H9 (cell line): ENCODE data around the gene IDNK. TPM values are rescaled to one million over a fixed set of nuclear protein-coding genes. Genes with fewer than 3 reads are reported as not detected.

Experiments
- DNase-seq: peaks from one replicate; pipeline ENCODE4 v3.0.0-alpha.2; 2017
- H2AFZ ChIP-seq: one replicate; pipeline ENCODE4 v1.6.1; 2013; ENCODE audit warnings: mild to moderate bottlenecking, low read length, control low read depth, moderate library complexity
- H2AK5ac ChIP-seq: 2 replicates; pipeline ENCODE4 v1.6.1; 2013; ENCODE audit warnings: low read length, control low read depth, mixed read lengths; ENCODE audit not compliant: insufficient read length
- H2BK120ac ChIP-seq: one replicate; pipeline ENCODE4 v1.6.1; 2013; ENCODE audit warnings: low read depth, mild to moderate bottlenecking, low read length, control low read depth, inconsistent platforms; ENCODE audit not compliant: poor library complexity, severe bottlenecking
- H2BK12ac ChIP-seq: 2 replicates; pipeline ENCODE4 v1.6.1; 2013; ENCODE audit warnings: low read length, control low read depth, mixed read lengths, low read depth; ENCODE audit not compliant: insufficient read length
- H2BK15ac ChIP-seq: 2 replicates; pipeline ENCODE4 v1.6.1; 2013; ENCODE audit warnings: low read depth, low read length, control low read depth
- H2BK20ac ChIP-seq: one replicate; pipeline ENCODE4 v1.6.1; 2013; ENCODE audit warnings: low read depth, mild to moderate bottlenecking, low read length, control low read depth, inconsistent platforms; ENCODE audit not compliant: poor library complexity, severe bottlenecking
- H2BK5ac ChIP-seq: 2 replicates; pipeline ENCODE4 v1.6.1; 2013; ENCODE audit warnings: low read length, control low read depth, mixed read lengths; ENCODE audit not compliant: insufficient read length
- H3K14ac ChIP-seq: 2 replicates; pipeline ENCODE4 v1.6.1; 2013; ENCODE audit warnings: low read length, control low read depth; ENCODE audit not compliant: insufficient read depth
- H3K18ac ChIP-seq: 2 replicates; pipeline ENCODE4 v1.6.1; 2013; ENCODE audit warnings: low read depth, mild to moderate bottlenecking, mixed read lengths, low read length, control low read depth; ENCODE audit not compliant: insufficient read length
- H3K23ac ChIP-seq: 2 replicates; pipeline ENCODE4 v1.6.1; 2013; ENCODE audit warnings: low read length, control low read depth, mixed read lengths, low read depth; ENCODE audit not compliant: insufficient read length
- H3K23me2 ChIP-seq: 2 replicates; pipeline ENCODE4 v1.6.1; 2013; ENCODE audit warnings: low read depth, mild to moderate bottlenecking, mixed read lengths, low read length, control low read depth; ENCODE audit not compliant: insufficient read length, poor library complexity, severe bottlenecking
- H3K27ac ChIP-seq: 2 replicates; pipeline ENCODE4 v1.5.1; 2013; ENCODE audit warnings: low read length, control low read depth, mixed read lengths, low read depth; ENCODE audit not compliant: insufficient read length
- H3K27me3 ChIP-seq: 2 replicates; pipeline ENCODE4 v1.6.1; 2013; ENCODE audit warnings: low read length, control low read depth, inconsistent platforms; ENCODE audit not compliant: insufficient read depth
- H3K4ac ChIP-seq: 2 replicates; pipeline ENCODE4 v1.6.1; 2013; ENCODE audit warnings: low read depth, mild to moderate bottlenecking, control low read depth, inconsistent platforms, low read length, moderate library complexity
- H3K4me1 ChIP-seq: 2 replicates; pipeline ENCODE4 v1.6.1; 2013; ENCODE audit warnings: low read length, control low read depth, inconsistent platforms; ENCODE audit not compliant: insufficient read depth
- H3K4me2 ChIP-seq: 2 replicates; pipeline ENCODE4 v1.6.1; 2013; ENCODE audit warnings: low read length, control low read depth, mixed read lengths; ENCODE audit not compliant: insufficient read length, insufficient read depth
- H3K56ac ChIP-seq: 2 replicates; pipeline ENCODE4 v1.6.1; 2013; ENCODE audit warnings: low read depth, mild to moderate bottlenecking, mixed read lengths, low read length, control low read depth; ENCODE audit not compliant: insufficient read length
- H3K79me1 ChIP-seq: 2 replicates; pipeline ENCODE4 v1.6.1; 2013; ENCODE audit warnings: low read depth, mild to moderate bottlenecking, moderate library complexity, low read length, control low read depth, inconsistent platforms; ENCODE audit not compliant: insufficient read depth, poor library complexity, severe bottlenecking
- H3K79me2 ChIP-seq: 2 replicates; pipeline ENCODE4 v1.6.1; 2013; ENCODE audit warnings: low read length, control low read depth, inconsistent platforms; ENCODE audit not compliant: insufficient read depth
- H3K9ac ChIP-seq: 2 replicates; pipeline ENCODE4 v1.6.1; 2013; ENCODE audit warnings: low read length, control low read depth, mixed read lengths; ENCODE audit not compliant: insufficient read length; ENCODE audit errors: extremely low read depth
- H3K9me3 ChIP-seq: one replicate; pipeline ENCODE4 v1.6.1; 2013; ENCODE audit warnings: low read depth, low read length, inconsistent platforms; ENCODE audit not compliant: control insufficient read depth
- H3T11ph ChIP-seq: one replicate; pipeline ENCODE4 v1.6.1; 2013; ENCODE audit warnings: mild to moderate bottlenecking, low read length, control low read depth, inconsistent platforms
- H4K20me1 ChIP-seq: one replicate; pipeline ENCODE4 v1.6.1; 2013; ENCODE audit not compliant: control insufficient read depth, insufficient read length, insufficient read depth
- H4K5ac ChIP-seq: 2 replicates; pipeline ENCODE4 v1.6.1; 2013; ENCODE audit warnings: low read depth, mild to moderate bottlenecking, mixed read lengths, low read length, control low read depth; ENCODE audit not compliant: insufficient read length
- H4K8ac ChIP-seq: replicated peaks from 2 replicates; pipeline ENCODE4 v1.6.1; 2013; ENCODE audit warnings: low read length, control low read depth, mixed read lengths, low read depth; ENCODE audit not compliant: insufficient read length
- H4K91ac ChIP-seq: 2 replicates; pipeline ENCODE4 v1.6.1; 2013; ENCODE audit warnings: low read depth, mild to moderate bottlenecking, moderate library complexity, mixed read lengths, low read length, control low read depth; ENCODE audit not compliant: insufficient read length
- H3K27ac Mint-ChIP-seq, 3 experiments: 2 replicates in 2 of 3; 3 replicates in 1 of 3; pipeline ENCODE4 v1.8.0; 2020 to 2021; ENCODE audit warnings: mixed read lengths in 3 of 3, mild to moderate bottlenecking in 1 of 3, moderate library complexity in 1 of 3
- H3K27me3 Mint-ChIP-seq: 2 replicates; pipeline ENCODE4 v1.8.0; 2021; ENCODE audit warnings: low read depth, mild to moderate bottlenecking, moderate library complexity, mixed read lengths
- H3K36me3 Mint-ChIP-seq, 3 experiments: 2 replicates in 2 of 3; 3 replicates in 1 of 3; pipeline ENCODE4 v1.8.0; 2020 to 2021; ENCODE audit warnings: low read depth in 3 of 3, mixed read lengths in 3 of 3; ENCODE audit not compliant: insufficient read depth in 1 of 3
- H3K4me1 Mint-ChIP-seq, 2 experiments: 2 replicates each; pipeline ENCODE4 v1.8.0; 2020; ENCODE audit warnings: mixed read lengths in 2 of 2
- H3K4me3 Mint-ChIP-seq, 2 experiments: 2 replicates in 1 of 2; 3 replicates in 1 of 2; pipeline ENCODE4 v1.8.0; 2020 to 2021; ENCODE audit warnings: mild to moderate bottlenecking in 2 of 2, mixed read lengths in 2 of 2, moderate library complexity in 1 of 2
- H3K9me3 Mint-ChIP-seq, 2 experiments: 2 replicates in 1 of 2; 3 replicates in 1 of 2; pipeline ENCODE4 v1.8.0; 2020; ENCODE audit warnings: mild to moderate bottlenecking in 2 of 2, mixed read lengths in 2 of 2, moderate library complexity in 1 of 2
- CTCF ChIP-seq: fragments of 200-600 bp; sonication (generic); conservative IDR thresholded peaks from 3 replicates; pipeline ENCODE4 v1.8.0; 2021; ENCODE audit warnings: antibody characterized with exemption, mild to moderate bottlenecking
- WGBS: extraction: QIAGEN DNeasy Blood & Tissue Kit; methylation state at CpG from one replicate; pipeline ENCODE4 v1.1.7; 2013; ENCODE audit warnings: missing lambda C conversion rate, low lambda C conversion rate, mixed read lengths; ENCODE audit not compliant: insufficient read length; ENCODE audit errors: extremely low coverage; 5-methylcytosine and 5-hydroxymethylcytosine counted together
- total RNA-seq: library from RNA; stranded (reverse); gene quantifications from 2 replicates; pipeline ENCODE4 v1.2.1, GENCODE V29; 2021

Gene IDNK
- total RNA-seq, 1 experiment from 2014 or later: 1.4 TPM

DNA sequence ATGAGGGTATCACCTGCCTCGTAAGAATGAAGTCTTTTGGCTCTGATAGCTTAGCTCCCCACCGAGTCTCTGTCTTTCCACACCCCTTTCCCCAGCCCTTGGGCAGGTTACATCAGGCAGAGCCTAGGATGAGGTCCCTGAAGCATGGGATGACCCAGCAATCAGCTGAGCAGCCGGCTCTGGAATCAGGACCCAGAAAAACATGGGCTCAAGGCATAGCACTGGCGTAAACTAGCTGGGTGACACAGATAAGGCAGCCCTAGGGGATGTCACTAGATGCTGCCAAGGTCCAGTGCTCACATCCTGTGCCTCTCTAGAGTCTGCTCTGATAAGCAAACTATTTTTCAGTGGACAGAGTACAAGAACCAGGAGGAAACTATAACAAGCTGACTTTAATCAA lies 26.6 kb downstream of the IDNK start:
- Histone ChIP-seq H3K9me3 (peaks cover 6% of the 10 kb centered on the region), H3T11ph (no peak overlapping the region), H3K14ac (no peak overlapping the region), H3K4me2 (no peak overlapping the region), H2BK12ac (no peak overlapping the region), H4K5ac (no peak overlapping the region), H3K9ac (no peak overlapping the region), H4K20me1 (no peaks in the 10 kb centered on the region), H2BK120ac (no peak overlapping the region), H3K27ac (peak overlapping the region; percentile 27), H3K4me1 (no peaks in the 10 kb centered on the region), H2BK15ac (no peak overlapping the region), H2BK20ac (no peak overlapping the region), H3K23ac (no peak overlapping the region), H3K27me3 (no peaks in the 10 kb centered on the region), H2AK5ac (no peak overlapping the region), H3K23me2 (no peaks in the 10 kb centered on the region), H3K4ac (no peak overlapping the region), H4K8ac (no peak overlapping the region), H2BK5ac (no peak overlapping the region), H2AFZ (no peak overlapping the region), H3K79me2 (no peaks in the 10 kb centered on the region), H3K56ac (no peak overlapping the region), H3K79me1 (no peaks in the 10 kb centered on the region), H4K91ac (no peak overlapping the region), H3K18ac (no peak overlapping the region)
- peak; percentile 55 for DNase-seq
- no CpG with 5 or more reads among the region's 4 CpGs for WGBS
- TF ChIP-seq CTCF: no peak
- Mint-ChIP-seq H3K27ac (peak overlapping the region; percentile 27 to 95 (median 63); a peak in 5 of 7 replicates), H3K4me3 (no peak overlapping the region), H3K4me1 (peaks cover 17% of the 10 kb centered on the region in 2 experiments), H3K9me3 (peaks cover 4 to 7% of the 10 kb centered on the region in 2 experiments; a peak in 3 of 5 replicates), H3K36me3 (peaks cover 28 to 49% (median 36%) of the 10 kb centered on the region in 3 experiments), H3K27me3 (no peaks in the 10 kb centered on the region)
